ENCODE data around the gene PARD3.

PARD3 gene

GRCh38 chr10:34191406-34191805, 623.7 kb downstream of the PARD3 start:
- no peak for DNase-seq

- DNase-seq = no peak
Observed at GRCh38 chr10:34190580-34190979, 624.5 kb downstream of the PARD3 start.

GRCh38 chr10:34189830-34190229, 625.3 kb downstream of the PARD3 start:
- no peak for DNase-seq

GRCh38 chr10:34188221-34188620, 626.9 kb downstream of the PARD3 start:
- DNase-seq = no peak

GRCh38 chr10:34187201-34187600, 627.9 kb downstream of the PARD3 start:
- DNase-seq = no peak

GRCh38 chr10:34186745-34187144, 628.4 kb downstream of the PARD3 start:
- no peak for DNase-seq

GRCh38 chr10:34185998-34186397, 629.1 kb downstream of the PARD3 start:
- DNase-seq = no peak

- DNase-seq = no peak
Observed at GRCh38 chr10:34184939-34185386, 630.1 kb downstream of the PARD3 start.

GRCh38 chr10:34184397-34184796, 630.7 kb downstream of the PARD3 start:
- DNase-seq = no peak

- DNase-seq = no peak
Observed at GRCh38 chr10:34183016-34183796, 631.9 kb downstream of the PARD3 start.

- DNase-seq = no peak
Observed at GRCh38 chr10:34181553-34182300, 633.4 kb downstream of the PARD3 start.

- no peak for DNase-seq
Observed at GRCh38 chr10:34180749-34181148, 634.3 kb downstream of the PARD3 start.

- no peak for DNase-seq
Observed at GRCh38 chr10:34179280-34179679, 635.8 kb downstream of the PARD3 start.

GRCh38 chr10:34178756-34179155, 636.3 kb downstream of the PARD3 start:
- no peak for DNase-seq

- DNase-seq = no peak
Observed at GRCh38 chr10:34178196-34178595, 636.9 kb downstream of the PARD3 start.

GRCh38 chr10:34177445-34177844, 637.7 kb downstream of the PARD3 start:
- DNase-seq = no peak

- no peak for DNase-seq
Observed at GRCh38 chr10:34176351-34176750, 638.7 kb downstream of the PARD3 start.

GRCh38 chr10:34175121-34175520, 640.0 kb downstream of the PARD3 start:
- no peak for DNase-seq

GRCh38 chr10:34172936-34173533, 642.1 kb downstream of the PARD3 start:
- peak; percentile 7 for DNase-seq

GRCh38 chr10:34171957-34172527, 643.1 kb downstream of the PARD3 start:
- no peak for DNase-seq

- DNase-seq = no peak
Observed at GRCh38 chr10:34169677-34170076, 645.4 kb downstream of the PARD3 start.

- no peak for DNase-seq
Observed at GRCh38 chr10:34169131-34169530, 646.0 kb downstream of the PARD3 start.

- DNase-seq = no peak
Observed at GRCh38 chr10:34168439-34168838, 646.7 kb downstream of the PARD3 start.

GRCh38 chr10:34166823-34167222, 648.3 kb downstream of the PARD3 start:
- no peak for DNase-seq
